Stimulated activated CD4-positive, alpha-beta T cell treated with anti-CD3 and anti-CD28 coated beads, Interleukin-15, amount 100 ng/mL, for 24 hours (primary cell): Measurements from ENCODE around the gene CDC6.
"Not testable (repeated sequence)": the region's sequence is repeated elsewhere in the genome, so short reads cannot be mapped to it uniquely, and the experiment has no call there.

ENCODE experiments used
- DNase-seq: peaks from one replicate; pipeline ENCODE4 v3.0.0-alpha.2; 2020

CDC6 gene

DNA sequence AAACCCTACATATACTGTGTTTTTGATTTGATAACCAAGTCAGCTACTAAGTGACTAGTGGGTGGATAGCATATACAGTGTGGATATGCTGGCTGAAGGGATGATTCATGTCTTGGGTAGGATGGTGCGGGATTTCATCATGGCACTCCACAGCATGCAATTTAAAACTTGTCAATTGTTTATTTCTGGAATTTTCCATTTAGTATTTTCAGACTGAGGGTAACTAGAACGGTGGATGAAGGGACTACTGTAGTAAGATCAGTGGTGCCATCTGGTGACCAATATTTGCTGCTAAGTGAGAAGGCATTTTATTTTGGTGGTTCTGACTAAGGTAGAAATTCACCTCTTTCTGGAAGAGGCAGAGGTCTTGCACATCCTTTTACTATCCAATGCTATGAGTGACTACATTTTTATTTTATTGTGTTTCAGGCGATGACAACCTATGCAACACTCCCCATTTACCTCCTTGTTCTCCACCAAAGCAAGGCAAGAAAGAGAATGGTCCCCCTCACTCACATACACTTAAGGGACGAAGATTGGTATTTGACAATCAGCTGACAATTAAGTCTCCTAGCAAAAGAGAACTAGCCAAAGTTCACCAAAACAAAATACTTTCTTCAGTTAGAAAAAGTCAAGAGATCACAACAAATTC lies 3.1 kb downstream of the CDC6 start:
- peak; percentile 42 for DNase-seq

DNA sequence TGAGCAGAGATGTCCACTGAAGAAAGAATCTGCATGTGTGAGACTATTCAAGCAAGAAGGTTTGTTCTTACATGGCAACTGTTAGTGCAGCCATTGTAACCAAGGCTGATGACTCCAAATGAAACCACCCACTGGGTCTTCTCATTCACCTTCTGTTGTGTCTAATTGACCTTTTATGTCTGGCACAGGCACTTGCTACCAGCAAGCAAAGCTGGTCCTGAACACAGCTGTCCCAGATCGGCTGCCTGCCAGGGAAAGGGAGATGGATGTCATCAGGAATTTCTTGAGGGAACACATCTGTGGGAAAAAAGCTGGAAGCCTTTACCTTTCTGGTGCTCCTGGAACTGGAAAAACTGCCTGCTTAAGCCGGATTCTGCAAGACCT lies 3.6 kb downstream of the CDC6 start:
- DNase-seq, result no peak

GRCh38 chr17:40293363-40293762 lies 5.7 kb downstream of the CDC6 start:
- no peak for DNase-seq

DNA sequence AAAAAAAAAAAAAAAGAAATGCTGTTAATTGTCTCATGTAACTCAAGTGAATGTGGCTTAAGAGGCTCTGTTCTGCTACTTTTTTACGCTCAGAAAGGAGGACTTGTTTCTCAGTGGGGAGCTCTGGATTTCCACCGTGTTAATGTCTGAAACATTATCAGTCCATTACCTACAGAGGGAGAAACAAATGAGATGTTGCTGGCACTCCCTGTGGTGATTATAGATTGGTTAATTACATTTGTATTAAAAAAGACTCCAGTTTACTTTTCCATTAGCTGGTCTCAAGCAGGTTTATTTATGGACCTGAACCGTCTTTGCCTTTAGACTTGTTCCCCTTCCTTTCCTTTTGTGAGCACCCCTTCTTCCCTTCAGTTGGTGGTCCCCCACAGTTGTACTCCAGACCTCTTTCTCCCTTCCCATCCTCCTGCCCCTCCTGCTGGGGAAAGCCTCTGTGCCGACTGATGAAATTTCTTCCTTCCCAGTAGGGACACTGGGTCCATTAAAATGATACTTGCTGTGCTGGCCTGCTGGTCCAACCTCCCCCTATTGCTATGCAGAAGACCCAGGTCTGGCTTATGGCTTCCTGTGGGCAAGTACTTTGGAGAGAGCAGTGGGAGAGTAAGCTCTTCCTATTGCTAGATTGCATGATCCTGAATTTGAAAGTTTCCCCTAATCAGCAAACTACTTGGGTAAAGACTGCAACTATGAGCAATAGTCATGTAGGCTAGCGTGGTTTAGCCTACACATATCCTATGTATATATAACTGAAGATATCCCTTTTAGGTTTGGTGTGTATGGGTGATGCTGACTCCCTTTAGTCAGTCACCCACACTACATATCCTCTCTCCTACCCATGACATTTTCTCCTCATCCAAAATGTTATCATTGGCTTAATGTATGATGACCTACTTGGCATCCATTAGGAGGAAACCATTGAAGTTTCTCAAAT lies 8.1 kb downstream of the CDC6 start:
- DNase-seq, result no peak

DNA sequence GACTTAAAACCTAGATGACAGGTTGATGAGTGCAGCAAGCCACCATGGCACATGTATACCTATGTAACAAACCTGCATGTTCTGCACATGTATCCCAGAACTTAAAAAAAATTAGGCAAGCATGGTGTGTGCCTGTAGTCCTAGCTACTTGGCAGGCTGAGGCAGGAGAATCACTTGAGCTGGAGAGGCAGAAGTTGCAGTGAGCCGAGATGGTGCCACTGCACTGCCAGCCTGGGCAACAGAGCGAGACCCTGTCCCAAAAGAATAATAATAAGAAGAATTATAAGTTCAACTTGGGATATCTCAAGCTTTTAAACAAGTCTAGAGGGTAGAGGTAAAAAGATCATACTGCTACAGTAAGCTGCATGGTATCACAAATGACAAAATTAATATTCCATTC lies 9.8 kb downstream of the CDC6 start:
- DNase-seq, result no peak

GRCh38 chr17:40298726-40299125 lies 11.0 kb downstream of the CDC6 start:
- no peak for DNase-seq

DNA sequence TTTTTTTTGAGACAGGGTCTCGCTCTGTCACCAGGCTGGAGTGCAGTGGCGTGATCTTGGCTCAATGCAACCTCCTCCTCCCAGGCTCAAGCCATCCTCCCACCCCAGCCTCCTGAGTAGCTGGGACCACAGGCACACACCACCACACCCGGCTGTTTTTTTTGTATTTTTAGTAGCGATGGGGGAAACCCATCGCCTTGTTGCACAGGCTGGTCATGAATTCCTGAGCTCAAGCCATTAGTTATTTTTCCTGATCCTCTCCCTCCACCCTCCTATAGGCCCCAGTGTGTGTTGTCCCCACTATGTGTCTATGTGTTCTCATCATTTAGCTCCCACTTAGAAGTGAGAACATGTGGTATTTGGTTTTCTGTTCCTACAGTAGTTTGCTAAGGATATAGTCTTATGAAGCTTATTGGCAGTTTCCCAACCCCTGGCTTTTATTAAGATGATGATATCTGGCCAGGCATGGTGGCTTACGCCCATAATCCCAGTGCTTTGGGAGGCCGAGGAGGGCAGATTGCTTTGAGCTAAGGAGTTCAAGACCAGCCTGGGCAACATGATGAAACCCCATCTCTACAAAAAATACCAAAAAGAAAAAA lies 11.6 kb downstream of the CDC6 start:
- not testable (repeated sequence) for DNase-seq

DNA sequence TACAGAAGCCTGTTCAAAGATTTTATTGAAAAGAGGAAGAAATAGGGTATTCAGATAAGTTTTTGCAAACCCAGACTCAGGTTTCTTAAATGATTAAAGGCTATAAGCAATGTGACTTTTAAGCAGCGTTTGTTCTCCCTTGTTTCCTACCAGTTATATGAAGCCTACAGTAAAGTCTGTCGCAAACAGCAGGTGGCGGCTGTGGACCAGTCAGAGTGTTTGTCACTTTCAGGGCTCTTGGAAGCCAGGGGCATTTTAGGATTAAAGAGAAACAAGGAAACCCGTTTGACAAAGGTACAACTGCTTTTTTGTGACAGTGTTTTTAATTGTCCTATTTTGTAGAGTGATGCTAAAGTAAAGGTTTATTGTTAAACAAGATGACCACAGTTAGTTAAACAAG lies 13.6 kb downstream of the CDC6 start:
- no peak for DNase-seq

- DNase-seq, result peak; percentile 35
These were observed 15.5 kb downstream of the CDC6 start for GRCh38 chr17:40303009-40303657.

- DNase-seq, result no peak
These were observed 16.3 kb downstream of the CDC6 start for GRCh38 chr17:40303708-40304551.

GRCh38 chr17:40304552-40304863 lies 16.8 kb downstream of the CDC6 start:
- not testable (repeated sequence) for DNase-seq

- DNase-seq, result not testable (repeated sequence)
These were observed 17.2 kb downstream of the CDC6 start for GRCh38 chr17:40304866-40305265.

GRCh38 chr17:40306395-40306794 lies 18.7 kb downstream of the CDC6 start:
- DNase-seq, result no peak

DNA sequence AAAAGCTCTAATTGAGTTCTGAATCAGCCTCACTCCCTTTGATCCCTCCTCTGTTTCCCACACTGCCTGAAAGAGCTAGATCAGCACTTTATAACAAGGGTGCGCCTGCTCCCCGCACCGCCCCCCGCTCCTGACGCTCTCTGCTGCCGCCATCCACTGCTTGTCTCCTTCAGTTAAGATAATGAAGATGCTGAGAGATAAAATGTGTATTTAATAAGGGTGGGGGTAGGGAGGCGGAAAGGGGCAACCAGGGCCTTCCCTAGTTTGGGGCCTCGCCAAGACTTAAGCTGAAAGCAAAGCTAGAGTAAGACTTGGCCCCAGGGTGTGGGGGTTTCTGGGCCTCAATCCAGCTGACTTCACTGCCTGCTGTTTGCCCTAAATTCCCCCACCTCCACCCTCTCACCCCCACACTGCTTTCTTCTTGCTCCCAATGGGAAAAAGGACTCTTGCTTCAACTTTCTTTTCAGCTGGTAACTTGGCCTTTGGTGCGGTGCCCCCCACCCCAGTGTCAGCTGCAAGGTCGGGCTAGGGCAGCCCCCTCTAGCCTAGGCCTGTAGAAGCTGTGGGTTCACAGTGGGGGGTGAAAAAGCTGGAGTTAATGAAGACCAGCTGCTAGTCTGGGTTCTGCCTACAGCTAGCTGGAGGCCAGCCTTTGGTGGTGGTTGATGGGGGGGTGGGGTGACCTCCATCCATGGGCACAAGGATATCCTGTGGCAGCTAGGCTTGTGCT lies 19.5 kb downstream of the CDC6 start:
- DNase-seq, result peak; percentile 31

DNA sequence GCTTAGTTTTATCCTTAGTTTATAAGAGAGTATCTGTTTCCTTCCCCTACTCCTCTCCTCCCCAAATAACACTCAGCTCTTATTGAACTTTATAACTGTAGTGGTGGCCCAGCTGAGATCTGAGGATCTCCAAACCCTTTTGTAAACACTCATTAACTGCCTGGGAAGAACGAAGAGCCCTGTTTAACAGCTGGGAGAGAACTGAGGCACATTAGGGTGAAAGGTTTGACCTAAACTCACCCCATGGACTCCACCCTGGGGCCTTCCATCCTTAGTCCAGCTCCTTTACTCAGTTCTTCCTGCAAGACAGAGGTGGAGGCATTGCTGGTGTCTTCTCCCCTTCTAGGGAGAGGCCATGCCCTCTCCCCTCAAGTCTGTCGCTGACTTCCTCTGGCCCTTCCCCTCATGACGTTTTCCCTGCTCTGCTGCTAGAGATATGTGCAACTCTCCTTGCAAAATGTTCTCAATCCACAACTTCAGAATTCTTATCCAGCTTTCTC lies 20.1 kb downstream of the CDC6 start:
- DNase-seq, result no peak

DNA sequence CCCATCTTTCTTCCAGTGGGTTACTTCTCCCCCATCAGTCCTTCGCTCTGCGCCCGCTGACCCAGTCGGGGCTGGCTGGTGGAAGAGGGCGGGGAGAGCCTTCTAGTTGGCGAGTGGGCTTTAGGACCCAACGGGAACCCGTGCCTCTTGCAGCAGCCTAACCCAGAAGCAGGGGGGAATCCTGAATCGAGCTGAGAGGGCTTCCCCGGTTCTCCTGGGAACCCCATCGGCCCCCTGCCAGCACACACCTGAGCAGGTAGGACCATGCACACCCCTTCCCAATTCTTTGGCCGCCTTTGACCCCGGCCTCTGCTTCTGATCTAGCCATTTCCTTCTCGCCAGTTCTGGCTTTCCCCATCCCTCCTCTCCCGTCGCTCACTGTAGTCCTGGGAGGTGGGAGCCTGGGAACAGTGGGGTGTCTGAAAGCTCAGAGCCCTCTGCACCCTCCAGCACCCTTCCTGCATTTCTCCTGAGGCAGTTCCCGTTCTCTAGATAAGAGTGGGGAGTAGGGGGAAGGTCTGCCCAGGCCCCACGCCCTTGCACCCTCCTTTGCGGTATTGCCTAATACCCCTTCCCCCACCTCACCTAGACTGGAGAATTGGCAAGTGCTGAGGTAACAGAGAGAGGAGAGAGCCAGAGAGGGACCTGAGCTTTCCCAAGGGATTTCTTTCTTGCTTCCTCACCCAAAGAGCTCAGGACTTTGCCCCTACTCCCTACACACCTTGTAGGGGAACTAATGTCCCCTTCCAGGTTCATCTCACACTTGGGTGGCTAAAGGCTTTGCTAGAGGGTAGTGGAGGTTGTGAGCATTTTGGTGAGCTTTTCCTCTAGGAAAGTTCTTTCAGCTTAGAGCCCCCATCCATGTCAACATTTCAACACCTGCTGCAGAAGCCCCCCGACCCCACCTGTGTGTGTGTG lies 21.6 kb downstream of the CDC6 start, which contains the start of gene RARA:
Gene RARA, plus strand, starts transcription at position 150 of the 918 bp plus-strand sequence. CDS start 22,039 bp downstream, outside the sequence.
- peak; percentile 25 for DNase-seq

DNA sequence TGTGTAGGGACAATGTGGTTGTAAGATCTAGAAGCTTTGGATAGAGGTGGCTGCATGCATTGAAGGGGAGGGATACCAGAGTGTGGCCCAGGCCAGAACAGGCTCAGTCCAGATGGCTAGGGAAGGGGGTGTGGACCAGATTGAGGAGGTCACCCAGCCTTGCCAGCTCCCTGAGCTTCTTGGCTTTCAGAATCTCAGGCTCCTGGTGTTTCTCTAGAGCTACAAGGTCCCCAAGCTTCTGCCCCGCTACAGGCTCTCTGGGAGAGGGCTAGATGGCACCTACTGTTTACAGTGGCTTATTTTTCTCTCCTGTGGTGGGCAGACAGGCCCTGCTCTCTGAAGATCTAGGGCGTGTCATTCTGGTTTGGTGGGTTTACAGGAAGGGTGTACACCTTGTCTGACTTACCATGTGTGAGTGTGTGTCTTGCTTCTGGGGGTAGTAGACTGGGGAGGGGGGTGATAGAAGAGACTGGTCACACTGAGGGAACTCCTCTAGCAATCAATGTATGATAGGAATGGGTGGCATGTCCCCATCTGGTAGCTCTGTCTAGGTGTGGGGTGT lies 22.4 kb downstream of the CDC6 start:
- no peak for DNase-seq

- DNase-seq, result no peak
These were observed 23.3 kb downstream of the CDC6 start for GRCh38 chr17:40310882-40311391.

- no peak for DNase-seq
These were observed 23.9 kb downstream of the CDC6 start for GRCh38 chr17:40311575-40311974.
